Adrenal gland (tissue), 5 donors: Measurements from ENCODE around the gene TRIM63.

Source experiments
- CTCF ChIP-seq, 6 experiments: fragments of 450-650 bp in 4 of 6; fragments of 200-600 bp in 2 of 6; sonication (generic) in 1 of 6; IDR thresholded peaks; 1 replicate in 5 of 6; 2 replicates in 1 of 6; pipeline versions ENCODE4 v1.5.1 to v1.8.0; 2016 to 2021; ENCODE audit warnings: antibody characterized with exemption in 6 of 6, mild to moderate bottlenecking in 2 of 6, moderate library complexity in 1 of 6
- POLR2A ChIP-seq, 2 donors: fragments of 450-650 bp; IDR thresholded peaks; one replicate each; pipeline ENCODE4 v1.6.1; 2017; ENCODE audit warnings: antibody characterized with exemption in 2 of 2, mild to moderate bottlenecking in 2 of 2, moderate library complexity in 1 of 2
- donor health status: DM: no; HTN: no; CAD: no.

GRCh38 chr1:26023009-26023408 lies 44.4 kb downstream of the TRIM63 start:
- no peak for TF ChIP-seq CTCF (IDR thresholded peaks at IDR 0.05)
- no peak for TF ChIP-seq POLR2A (IDR thresholded peaks at IDR 0.05)
